HEK293 (cell line): ENCODE measurements around the gene CXCL12.

Experiments
- CTCF ChIA-PET: fragments of 350-600 bp; formaldehyde crosslinking; extraction: SDS; loops from one replicate; lab custom pipeline; 2021; ENCODE audit warnings: antibody characterized with exemption; lab: Yijun Ruan, JAX
- POLR2A ChIA-PET: fragments of 300-600 bp; formaldehyde crosslinking; extraction: SDS; loops from one replicate; lab custom pipeline; 2020; ENCODE audit warnings: antibody characterized with exemption, inconsistent platforms; lab: Yijun Ruan, JAX
- H3K27ac ChIP-seq: fragments of 200-500 bp; sonication (Bioruptor generic); 2 replicates; pipeline ENCODE4 v1.5.1; 2014; ENCODE audit warnings: low read depth, low read length, control low read depth, inconsistent platforms; ENCODE audit errors: extremely low read depth
- H3K36me3 ChIP-seq, 2 experiments: fragments of 200-500 bp in 1 of 2; sonication (Bioruptor generic) in 1 of 2; 1 replicate in 1 of 2; 2 replicates in 1 of 2; pipeline ENCODE4 v1.5.1; 2014 to 2017; ENCODE audit warnings: inconsistent platforms in 2 of 2, low read length in 2 of 2; ENCODE audit not compliant: control insufficient read depth in 2 of 2, insufficient read depth in 1 of 2
- H3K4me1 ChIP-seq: fragments of 200-500 bp; sonication (Bioruptor generic); 2 replicates; pipeline ENCODE4 v1.5.1; 2014; ENCODE audit warnings: mild to moderate bottlenecking, low read length, inconsistent platforms; ENCODE audit not compliant: control insufficient read depth, insufficient read depth
- H3K4me3 ChIP-seq: 2 replicates; pipeline ENCODE4 v1.5.1; 2011; ENCODE audit warnings: low read depth, mild to moderate bottlenecking, control low read depth, low read length, moderate library complexity
- H3K9me3 ChIP-seq: fragments of 200-500 bp; sonication (Bioruptor generic); 2 replicates; pipeline ENCODE4 v1.5.1; 2014; ENCODE audit warnings: low read depth, low read length, inconsistent platforms; ENCODE audit not compliant: control insufficient read depth, insufficient read depth
- BCL6B ChIP-seq: fragments of 450-650 bp; formaldehyde crosslinking; IDR thresholded peaks from 2 replicates; pipeline ENCODE4 v1.5.1; 2017; ENCODE audit warnings: missing biosample characterization, missing genetic modification characterization
- ELK4 ChIP-seq: IDR thresholded peaks from 2 replicates; pipeline ENCODE4 v1.6.1; 2011; ENCODE audit warnings: mild to moderate bottlenecking, low read depth, low read length, borderline replicate concordance
- IKZF3 ChIP-seq: fragments of 450-650 bp; IDR thresholded peaks from 2 replicates; pipeline ENCODE4 v1.5.0; 2018; ENCODE audit warnings: missing biosample characterization, mild to moderate bottlenecking, missing genetic modification characterization, moderate library complexity
- KLF7 ChIP-seq: fragments of 450-650 bp; formaldehyde crosslinking; IDR thresholded peaks from 2 replicates; pipeline ENCODE4 v1.5.1; 2016; ENCODE audit warnings: missing biosample characterization, missing genetic modification characterization, borderline replicate concordance
- SCRT1 ChIP-seq: fragments of 450-650 bp; formaldehyde crosslinking; IDR thresholded peaks from 2 replicates; pipeline ENCODE4 v1.5.1; 2016; ENCODE audit warnings: missing biosample characterization, missing genetic modification characterization, borderline replicate concordance
- SCRT2 ChIP-seq: fragments of 450-650 bp; formaldehyde crosslinking; IDR thresholded peaks from 2 replicates; pipeline ENCODE4 v1.5.1; 2016; ENCODE audit warnings: missing biosample characterization, missing genetic modification characterization
- SP7 ChIP-seq: fragments of 450-650 bp; formaldehyde crosslinking; IDR thresholded peaks from 2 replicates; pipeline ENCODE4 v1.5.1; 2016; ENCODE audit warnings: missing biosample characterization, missing genetic modification characterization
- ZNF280D ChIP-seq: fragments of 450-650 bp; formaldehyde crosslinking; IDR thresholded peaks from 2 replicates; pipeline ENCODE4 v1.5.1; 2016; ENCODE audit warnings: missing biosample characterization, missing genetic modification characterization
- ZNF398 ChIP-seq: fragments of 450-650 bp; formaldehyde crosslinking; IDR thresholded peaks from 2 replicates; pipeline ENCODE4 v1.5.1; 2017; ENCODE audit warnings: missing biosample characterization, missing genetic modification characterization
- ZNF449 ChIP-seq: fragments of 450-650 bp; formaldehyde crosslinking; IDR thresholded peaks from 2 replicates; pipeline ENCODE4 v1.5.1; 2017; ENCODE audit warnings: missing biosample characterization, mild to moderate bottlenecking, missing genetic modification characterization, moderate library complexity
- ZNF510 ChIP-seq: fragments of 450-650 bp; formaldehyde crosslinking; IDR thresholded peaks from 2 replicates; pipeline ENCODE4 v1.5.1; 2018; ENCODE audit warnings: mild to moderate bottlenecking, missing genetic modification characterization, missing biosample characterization; ENCODE audit not compliant: insufficient replicate concordance
- ZNF521 ChIP-seq: fragments of 450-650 bp; formaldehyde crosslinking; IDR thresholded peaks from 2 replicates; pipeline ENCODE4 v1.5.1; 2017; ENCODE audit warnings: missing biosample characterization, mild to moderate bottlenecking, missing genetic modification characterization
- ZNF544 ChIP-seq: fragments of 450-650 bp; formaldehyde crosslinking; IDR thresholded peaks from 2 replicates; pipeline ENCODE4 v1.5.0; 2017; ENCODE audit warnings: missing biosample characterization, missing genetic modification characterization
- ZNF580 ChIP-seq: fragments of 450-650 bp; formaldehyde crosslinking; IDR thresholded peaks from 2 replicates; pipeline ENCODE4 v1.5.1; 2016; ENCODE audit warnings: missing biosample characterization, missing genetic modification characterization
- ZNF658 ChIP-seq: fragments of 450-650 bp; formaldehyde crosslinking; IDR thresholded peaks from 2 replicates; pipeline ENCODE4; 2016; ENCODE audit warnings: missing biosample characterization, missing genetic modification characterization
- ZNF704 ChIP-seq: fragments of 450-650 bp; formaldehyde crosslinking; IDR thresholded peaks from 2 replicates; pipeline ENCODE4 v1.5.1; 2016; ENCODE audit warnings: missing biosample characterization, missing genetic modification characterization
- ZNF76 ChIP-seq: fragments of 450-650 bp; formaldehyde crosslinking; IDR thresholded peaks from 2 replicates; pipeline ENCODE4; 2016; ENCODE audit warnings: low read depth, missing biosample characterization, missing genetic modification characterization, borderline replicate concordance
- ZSCAN5A ChIP-seq: fragments of 450-650 bp; formaldehyde crosslinking; IDR thresholded peaks from 2 replicates; pipeline ENCODE4 v1.5.1; 2016; ENCODE audit warnings: missing biosample characterization, missing genetic modification characterization

CXCL12 gene

GRCh38 chr10:44422153-44422552, 37.3 kb upstream of the CXCL12 start (continued):
- TF ChIP-seq ZNF510 (no peak), KLF7 (tag by site-specific recombination) (no peak)

- POLR2A ChIA-PET, result no interaction called here
- no peak for TF ChIP-seq ZNF544 (tag by site-specific recombination)
- CTCF ChIA-PET, result no interaction called here
- no peak overlapping the region for H3K27ac ChIP-seq
- no peaks in the 10 kb centered on the region for H3K4me1 ChIP-seq
- no peaks in the 10 kb centered on the region for H3K9me3 ChIP-seq
- no peak overlapping the region for H3K4me3 ChIP-seq
- H3K36me3 ChIP-seq, result no peaks in the 10 kb centered on the region
Observed at GRCh38 chr10:44419790-44420549, 35.1 kb upstream of the CXCL12 start.

- Histone ChIP-seq H3K27ac (no peak overlapping the region), H3K9me3 (no peaks in the 10 kb centered on the region), H3K4me3 (no peak overlapping the region), H3K36me3 (no peaks in the 10 kb centered on the region), H3K4me1 (no peaks in the 10 kb centered on the region)
- POLR2A ChIA-PET, result no interaction called here
- CTCF ChIA-PET, result interaction anchor here (0.6 kb wide), 1 partner anchor 672 kb away, joined by 6 read pairs; no protein-coding TSS in a partner anchor
- no peak for TF ChIP-seq ZNF580 (tag by site-specific recombination)
- no peak for TF ChIP-seq SP7 (tag by site-specific recombination)
- no peak for TF ChIP-seq ELK4
- TF ChIP-seq BCL6B (tag by site-specific recombination), result no peak
- TF ChIP-seq SCRT1, result no peak
- TF ChIP-seq ZNF704 (tag by site-specific recombination), result no peak
- no peak for TF ChIP-seq ZNF449
- TF ChIP-seq IKZF3, result no peak
- no peak for TF ChIP-seq ZNF76 (tag by site-specific recombination)
- no peak for TF ChIP-seq ZNF280D (tag by site-specific recombination)
- TF ChIP-seq ZNF398 (tag by site-specific recombination), result no peak
- TF ChIP-seq ZNF658 (tag by site-specific recombination), result no peak
- TF ChIP-seq SCRT2 (tag by site-specific recombination), result no peak
- no peak for TF ChIP-seq ZSCAN5A (tag by site-specific recombination)
- TF ChIP-seq ZNF521 (tag by site-specific recombination), result no peak
Observed at GRCh38 chr10:44418637-44419036, 33.7 kb upstream of the CXCL12 start.
